ENCODE measurements around the gene GLYATL1.

- TF ChIP-seq CTCF (IDR thresholded peaks at IDR 0.05; ENCODE audit: low read length), result no peak
- TF ChIP-seq EZH2phosphoT487 (IDR thresholded peaks at IDR 0.05; ENCODE audit: low read length), result no peak
- TF ChIP-seq EZH2 (optimal IDR thresholded peaks at IDR 0.05; ENCODE audit: low read depth, low read length), result no peak
These were observed 13.0 kb upstream of the GLYATL1 start for GRCh38 chr11:58926251-58926650.

All from MM.1S (cell line).